WTC11 (cell line): Measurements from ENCODE around the gene SNRPD2. TPM values are rescaled to one million over a fixed set of nuclear protein-coding genes. Genes with fewer than 3 reads are reported as not detected.

Experiments
- ATAC-seq: fragments of 200-7000 bp; cut with Tn5 transposase; 2 replicates; pipeline ENCODE4 v1.10.0; 2021; ENCODE audit warnings: mild to moderate bottlenecking, moderate library complexity
- CTCF ChIA-PET: fragments of 300-600 bp; sonication (Branson Sonifier 250); formaldehyde crosslinking; loops from one replicate; lab custom pipeline; 2021; ENCODE audit warnings: antibody characterized with exemption; lab: Charles Lee
- POLR2A ChIA-PET: fragments of 350-600 bp; sonication (Branson Sonifier 250); formaldehyde crosslinking; loops from one replicate; lab custom pipeline; 2021; ENCODE audit warnings: antibody characterized with exemption; lab: Charles Lee
- DNase-seq: peaks from one replicate; pipeline ENCODE4 v3.0.0; 2021; ENCODE audit warnings: low spot score
- H3K27ac Mint-ChIP-seq: 2 replicates; pipeline ENCODE4 v1.8.0; 2021; ENCODE audit warnings: mixed read lengths
- H3K27me3 Mint-ChIP-seq: 2 replicates; pipeline ENCODE4 v1.8.0; 2021; ENCODE audit warnings: low read depth, mild to moderate bottlenecking, moderate library complexity, mixed read lengths
- H3K36me3 Mint-ChIP-seq: 2 replicates; pipeline ENCODE4 v1.8.0; 2021; ENCODE audit warnings: mixed read lengths
- H3K4me1 Mint-ChIP-seq: 2 replicates; pipeline ENCODE4 v1.8.0; 2022; ENCODE audit warnings: mixed read lengths
- H3K4me3 Mint-ChIP-seq: 2 replicates; pipeline ENCODE4 v1.8.0; 2021; ENCODE audit warnings: mild to moderate bottlenecking, moderate library complexity, mixed read lengths
- H3K9me3 Mint-ChIP-seq: 2 replicates; pipeline ENCODE4 v1.8.0; 2021; ENCODE audit warnings: mixed read lengths
- ATF2 ChIP-seq: sonication (generic); formaldehyde crosslinking; IDR thresholded peaks from 2 replicates; pipeline ENCODE4 v1.8.1; 2022; ENCODE audit warnings: low read depth, missing genetic modification reagents, borderline replicate concordance
- CBFB ChIP-seq: sonication (generic); formaldehyde crosslinking; IDR thresholded peaks from 2 replicates; pipeline ENCODE4 v1.8.1; 2022; ENCODE audit warnings: mild to moderate bottlenecking, low read depth, missing genetic modification reagents
- EMX1 ChIP-seq: fragments of 250-450 bp; sonication (Bioruptor Pico); IDR thresholded peaks from 2 replicates; pipeline ENCODE4 v1.8.0; 2021; ENCODE audit warnings: mild to moderate bottlenecking
- ESRRA ChIP-seq: sonication (generic); formaldehyde crosslinking; IDR thresholded peaks from 2 replicates; pipeline ENCODE4 v1.8.1; 2022; ENCODE audit warnings: mild to moderate bottlenecking, missing genetic modification reagents, borderline replicate concordance
- FOXP4 ChIP-seq: sonication (generic); formaldehyde crosslinking; IDR thresholded peaks from 2 replicates; pipeline ENCODE4 v1.8.0; 2022; ENCODE audit warnings: mild to moderate bottlenecking, missing genetic modification reagents
- GABPB1 ChIP-seq: sonication (generic); formaldehyde crosslinking; IDR thresholded peaks from 2 replicates; pipeline ENCODE4 v1.8.1; 2023; ENCODE audit warnings: mild to moderate bottlenecking, missing genetic modification reagents
- GRHL2 ChIP-seq: fragments of 250-450 bp; sonication (Bioruptor Pico); IDR thresholded peaks from 2 replicates; pipeline ENCODE4 v1.8.0; 2022; ENCODE audit warnings: mild to moderate bottlenecking, moderate library complexity; ENCODE audit not compliant: insufficient replicate concordance, severe bottlenecking
- MAX ChIP-seq: sonication (generic); formaldehyde crosslinking; IDR thresholded peaks from 2 replicates; pipeline ENCODE4 v1.8.0; 2022; ENCODE audit warnings: mild to moderate bottlenecking, missing genetic modification reagents
- MLX ChIP-seq: sonication (generic); formaldehyde crosslinking; IDR thresholded peaks from 2 replicates; pipeline ENCODE4 v1.8.1; 2023; ENCODE audit warnings: mild to moderate bottlenecking, missing genetic modification reagents, moderate library complexity
- MXD4 ChIP-seq: fragments of 250-450 bp; sonication (Bioruptor Pico); IDR thresholded peaks from 2 replicates; pipeline ENCODE4 v1.8.0; 2021; ENCODE audit warnings: mild to moderate bottlenecking, moderate library complexity, borderline replicate concordance
- MYBL2 ChIP-seq: sonication (generic); formaldehyde crosslinking; IDR thresholded peaks from 2 replicates; pipeline ENCODE4 v1.8.1; 2023; ENCODE audit warnings: mild to moderate bottlenecking, moderate library complexity, missing genetic modification reagents
- TCF7 ChIP-seq: sonication (generic); formaldehyde crosslinking; IDR thresholded peaks from 2 replicates; pipeline ENCODE4 v1.8.0; 2022; ENCODE audit warnings: mild to moderate bottlenecking, low read depth, missing genetic modification reagents, moderate library complexity
- TEAD1 ChIP-seq: sonication (generic); formaldehyde crosslinking; IDR thresholded peaks from 2 replicates; pipeline ENCODE4 v1.8.0; 2022; ENCODE audit warnings: mild to moderate bottlenecking, missing genetic modification reagents
- ZNF121 ChIP-seq: sonication (generic); formaldehyde crosslinking; IDR thresholded peaks from 2 replicates; pipeline ENCODE4 v1.8.0; 2023; ENCODE audit warnings: missing genetic modification reagents
- ZNF263 ChIP-seq: sonication (generic); formaldehyde crosslinking; IDR thresholded peaks from 2 replicates; pipeline ENCODE4 v1.8.1; 2022; ENCODE audit warnings: low read depth, mild to moderate bottlenecking, moderate library complexity, missing genetic modification reagents
- ZNF423 ChIP-seq: fragments of 250-450 bp; sonication (Bioruptor Pico); IDR thresholded peaks from 2 replicates; pipeline ENCODE4 v2.1.2; 2022; ENCODE audit warnings: mild to moderate bottlenecking, moderate library complexity
- ZSCAN18 ChIP-seq: fragments of 250-450 bp; sonication (Bioruptor Pico); IDR thresholded peaks from 2 replicates; pipeline ENCODE4 v2.1.2; 2022; ENCODE audit warnings: mild to moderate bottlenecking, moderate library complexity
- total RNA-seq: library from RNA; stranded (reverse); gene quantifications from 3 replicates; pipeline ENCODE4 v1.2.3, GENCODE V29; 2021
- TF ChIP-seq, protein P1 (sequence below): sonication (generic); formaldehyde crosslinking; IDR thresholded peaks from 2 replicates; pipeline ENCODE4 v1.8.0; 2022; ENCODE audit warnings: mild to moderate bottlenecking, missing genetic modification reagents
- TF ChIP-seq, protein P2 (sequence below): fragments of 200-600 bp; IDR thresholded peaks from 2 replicates; pipeline ENCODE4 v1.8.0; 2022; ENCODE audit warnings: antibody characterized with exemption
- TF ChIP-seq, protein P3 (sequence below): sonication (generic); formaldehyde crosslinking; conservative IDR thresholded peaks from 2 replicates; pipeline ENCODE4 v1.8.1; 2022; ENCODE audit warnings: mild to moderate bottlenecking, missing genetic modification reagents
- TF ChIP-seq, protein P4 (sequence below): fragments of 250-450 bp; sonication (Bioruptor Pico); IDR thresholded peaks from 2 replicates; pipeline ENCODE4 v1.9.0; 2021; ENCODE audit warnings: moderate library complexity, mild to moderate bottlenecking, inconsistent platforms, borderline replicate concordance

The SNRPD2 gene
- total RNA-seq, 1 experiment from 2014 or later, result 739 TPM

- TF ChIP-seq, protein P1, sequence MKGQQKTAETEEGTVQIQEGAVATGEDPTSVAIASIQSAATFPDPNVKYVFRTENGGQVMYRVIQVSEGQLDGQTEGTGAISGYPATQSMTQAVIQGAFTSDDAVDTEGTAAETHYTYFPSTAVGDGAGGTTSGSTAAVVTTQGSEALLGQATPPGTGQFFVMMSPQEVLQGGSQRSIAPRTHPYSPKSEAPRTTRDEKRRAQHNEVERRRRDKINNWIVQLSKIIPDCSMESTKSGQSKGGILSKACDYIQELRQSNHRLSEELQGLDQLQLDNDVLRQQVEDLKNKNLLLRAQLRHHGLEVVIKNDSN (CRISPR knock-in tag), result peak; percentile 19; the same call in 1 of the 2 replicates
- TF ChIP-seq, protein P2, sequence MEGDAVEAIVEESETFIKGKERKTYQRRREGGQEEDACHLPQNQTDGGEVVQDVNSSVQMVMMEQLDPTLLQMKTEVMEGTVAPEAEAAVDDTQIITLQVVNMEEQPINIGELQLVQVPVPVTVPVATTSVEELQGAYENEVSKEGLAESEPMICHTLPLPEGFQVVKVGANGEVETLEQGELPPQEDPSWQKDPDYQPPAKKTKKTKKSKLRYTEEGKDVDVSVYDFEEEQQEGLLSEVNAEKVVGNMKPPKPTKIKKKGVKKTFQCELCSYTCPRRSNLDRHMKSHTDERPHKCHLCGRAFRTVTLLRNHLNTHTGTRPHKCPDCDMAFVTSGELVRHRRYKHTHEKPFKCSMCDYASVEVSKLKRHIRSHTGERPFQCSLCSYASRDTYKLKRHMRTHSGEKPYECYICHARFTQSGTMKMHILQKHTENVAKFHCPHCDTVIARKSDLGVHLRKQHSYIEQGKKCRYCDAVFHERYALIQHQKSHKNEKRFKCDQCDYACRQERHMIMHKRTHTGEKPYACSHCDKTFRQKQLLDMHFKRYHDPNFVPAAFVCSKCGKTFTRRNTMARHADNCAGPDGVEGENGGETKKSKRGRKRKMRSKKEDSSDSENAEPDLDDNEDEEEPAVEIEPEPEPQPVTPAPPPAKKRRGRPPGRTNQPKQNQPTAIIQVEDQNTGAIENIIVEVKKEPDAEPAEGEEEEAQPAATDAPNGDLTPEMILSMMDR, result no peak
- no peak for TF ChIP-seq CBFB (CRISPR knock-in tag)
- TF ChIP-seq ZNF423 (CRISPR knock-in tag), result no peak
- no peak for TF ChIP-seq MLX (CRISPR knock-in tag)
- no peak for TF ChIP-seq ZNF263 (CRISPR knock-in tag)
- no peak for TF ChIP-seq MYBL2 (CRISPR knock-in tag)
- no peak for TF ChIP-seq ESRRA (CRISPR knock-in tag)
- TF ChIP-seq, protein P3, sequence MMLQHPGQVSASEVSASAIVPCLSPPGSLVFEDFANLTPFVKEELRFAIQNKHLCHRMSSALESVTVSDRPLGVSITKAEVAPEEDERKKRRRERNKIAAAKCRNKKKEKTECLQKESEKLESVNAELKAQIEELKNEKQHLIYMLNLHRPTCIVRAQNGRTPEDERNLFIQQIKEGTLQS (CRISPR knock-in tag), result no peak
- no peak for TF ChIP-seq ATF2 (CRISPR knock-in tag)
- TF ChIP-seq MAX (CRISPR knock-in tag), result peak; percentile 87
- TF ChIP-seq, protein P4, sequence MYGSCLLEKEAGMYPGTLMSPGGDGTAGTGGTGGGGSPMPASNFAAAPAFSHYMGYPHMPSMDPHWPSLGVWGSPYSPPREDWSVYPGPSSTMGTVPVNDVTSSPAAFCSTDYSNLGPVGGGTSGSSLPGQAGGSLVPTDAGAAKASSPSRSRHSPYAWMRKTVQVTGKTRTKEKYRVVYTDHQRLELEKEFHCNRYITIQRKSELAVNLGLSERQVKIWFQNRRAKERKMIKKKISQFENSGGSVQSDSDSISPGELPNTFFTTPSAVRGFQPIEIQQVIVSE (CRISPR knock-in tag), result no peak
- TF ChIP-seq TEAD1, result 0 out of 2 replicates have a peak, but pooled peaks have one; percentile 35
- TF ChIP-seq EMX1 (CRISPR knock-in tag), result no peak
- TF ChIP-seq TCF7, result no peak
- TF ChIP-seq GRHL2 (CRISPR knock-in tag), result no peak
- no peak for TF ChIP-seq ZNF121 (CRISPR knock-in tag)
Observed at GRCh38 chr19:45692187-45693105, 693 bp upstream of the SNRPD2 start, which contains the start of gene QPCTL (continued).

- no peak overlapping the region for H3K27ac Mint-ChIP-seq
- TF ChIP-seq, protein P3 (CRISPR knock-in tag), result no peak
- TF ChIP-seq ZSCAN18, result no peak
- no peak for TF ChIP-seq GABPB1 (CRISPR knock-in tag)
- no peak for TF ChIP-seq MXD4 (CRISPR knock-in tag)
- TF ChIP-seq FOXP4 (CRISPR knock-in tag), result no peak
Observed at GRCh38 chr19:45687599-45687998, 4.2 kb downstream of the SNRPD2 start.

More at GRCh38 chr19:45687599-45687998, 4.2 kb downstream of the SNRPD2 start:
- H3K4me1 Mint-ChIP-seq, result peaks cover 6% of the 10 kb centered on the region; the same call in 1 of the 2 replicates
- H3K36me3 Mint-ChIP-seq, result peaks cover 45% of the 10 kb centered on the region
- H3K27me3 Mint-ChIP-seq, result peaks cover 3% of the 10 kb centered on the region; the same call in 1 of the 2 replicates
- ChIA-PET CTCF (interaction anchor here (1.3 kb wide), 1 partner anchor 10 kb away, joined by 3 read pairs; no protein-coding TSS in a partner anchor), POLR2A (no interaction called here)
- ATAC-seq (no peak), DNase-seq (no peak)
- H3K9me3 Mint-ChIP-seq, result no peaks in the 10 kb centered on the region
- no peak overlapping the region for H3K4me3 Mint-ChIP-seq
